ENCODE measurements around the gene CDK7. TPM values are rescaled to one million over a fixed set of nuclear protein-coding genes. Genes with fewer than 3 reads are reported as not detected.
A peak's percentile ranks its signal among the peaks of the same experiment; 100 is the strongest.
"Not testable (repeated sequence)": the region's sequence is repeated elsewhere in the genome, so short reads cannot be mapped to it uniquely, and the experiment has no call there.

Gene CDK7
- total RNA-seq, 5 donors from 2014 or later (not counting 1 experiment from before 2014, with no cell fraction given) = 21.4 to 26.5 (median 22.0) TPM

DNA sequence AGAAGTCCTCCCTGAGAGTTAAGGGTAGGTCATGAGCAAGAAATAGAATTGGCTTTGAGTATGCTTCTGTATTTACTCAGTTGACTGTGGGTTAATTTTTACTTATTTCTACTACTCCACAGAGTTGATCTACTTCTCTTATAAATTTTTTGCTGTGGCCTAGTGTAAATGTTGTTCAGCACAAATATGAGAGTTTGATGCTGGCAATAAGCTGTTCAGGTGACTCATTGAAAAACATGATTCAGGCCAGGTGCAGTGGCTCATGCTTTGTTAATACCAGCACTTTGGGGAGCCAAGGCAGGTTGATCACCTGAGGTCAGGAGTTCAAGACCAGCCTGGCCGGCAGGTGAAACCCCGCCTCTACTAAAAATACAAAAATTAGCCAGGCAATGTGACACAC lies 4.5 kb upstream of the CDK7 start:
- H3K4me1 ChIP-seq (ENCODE audit: control insufficient read depth in 1 of 2, extremely low read depth in 1 of 2, insufficient read depth in 2 of 2, low read length in 2 of 2) = peaks cover under 1 to 3% of the 10 kb centered on the region in 2 experiments
- H3K9me3 ChIP-seq = no peaks in the 10 kb centered on the region
- no peaks in the 10 kb centered on the region for H3K27me3 ChIP-seq (replicated peaks in 1 of 2; ENCODE audit: control insufficient read depth in 2 of 2, extremely low read depth in 1 of 2, insufficient read depth in 2 of 2, low read length in 1 of 2)
- peaks cover 0 to 16% of the 10 kb centered on the region in 2 donors for H3K36me3 ChIP-seq (ENCODE audit: control insufficient read depth in 2 of 2, extremely low read depth in 1 of 2, insufficient read depth in 1 of 2, low read length in 1 of 2)
- no peak overlapping the region for H3K4me3 ChIP-seq (ENCODE audit: control insufficient read depth in 1 of 2, extremely low read depth in 1 of 2, low read length in 1 of 2)
- no peak overlapping the region for H3K4me3 Mint-ChIP-seq
- no peaks in the 10 kb centered on the region for H3K27me3 Mint-ChIP-seq
- ChIA-PET POLR2A (no interaction called here), CTCF (no interaction called here)
- no peak for DNase-seq
- peaks cover 0 to 8% (median 3%) of the 10 kb centered on the region in 3 donors for H3K4me1 Mint-ChIP-seq
- peaks cover 17% of the 10 kb centered on the region for H3K36me3 Mint-ChIP-seq
- ATAC-seq (replicated peaks in 1 of 4) = no peak
- no peaks in the 10 kb centered on the region for H3K9me3 Mint-ChIP-seq
- no peak overlapping the region for H3K27ac ChIP-seq (ENCODE audit: low read length)
- no peak overlapping the region for H3K27ac Mint-ChIP-seq
- WGBS (ENCODE audit: insufficient coverage) = 90% methylated on average over 2 of the region's 2 CpGs

DNA sequence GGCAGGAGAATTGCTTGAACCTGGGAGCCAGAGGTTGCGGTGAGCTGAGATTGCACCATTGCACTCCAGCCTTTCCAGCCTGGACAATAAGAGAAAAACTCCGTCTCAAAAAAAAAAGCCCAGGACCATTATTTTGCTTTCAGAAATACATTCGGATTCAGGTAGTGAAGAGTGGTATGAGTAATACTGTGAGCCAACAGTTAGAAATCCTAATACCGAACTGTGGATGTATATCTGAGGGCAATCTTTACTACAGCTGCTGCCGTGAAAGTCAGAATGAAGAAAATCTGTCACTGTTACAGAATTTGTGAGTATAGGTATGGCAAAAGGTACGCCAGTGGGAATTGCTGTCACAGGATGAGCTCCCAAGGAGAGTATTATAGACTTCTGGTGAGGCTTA lies 3.4 kb upstream of the CDK7 start:
- Histone ChIP-seq H3K4me3 (ENCODE audit: control insufficient read depth in 1 of 2, extremely low read depth in 1 of 2, low read length in 1 of 2) (no peak overlapping the region), H3K27ac (ENCODE audit: low read length) (no peak overlapping the region), H3K27me3 (replicated peaks in 1 of 2; ENCODE audit: control insufficient read depth in 2 of 2, extremely low read depth in 1 of 2, insufficient read depth in 2 of 2, low read length in 1 of 2) (no peaks in the 10 kb centered on the region), H3K9me3 (no peaks in the 10 kb centered on the region), H3K4me1 (ENCODE audit: control insufficient read depth in 1 of 2, extremely low read depth in 1 of 2, insufficient read depth in 2 of 2, low read length in 2 of 2) (peaks cover 7 to 10% of the 10 kb centered on the region in 2 experiments), H3K36me3 (ENCODE audit: control insufficient read depth in 2 of 2, extremely low read depth in 1 of 2, insufficient read depth in 1 of 2, low read length in 1 of 2) (peaks cover 0 to 16% of the 10 kb centered on the region in 2 donors)
- no peaks in the 10 kb centered on the region for H3K27me3 Mint-ChIP-seq
- WGBS (ENCODE audit: insufficient coverage) = 100% methylated on average over 3 of the region's 6 CpGs
- H3K4me3 Mint-ChIP-seq = no peak overlapping the region
- peaks cover 13% of the 10 kb centered on the region for H3K36me3 Mint-ChIP-seq
- no peaks in the 10 kb centered on the region for H3K9me3 Mint-ChIP-seq
- ChIA-PET POLR2A (no interaction called here), CTCF (no interaction called here)
- no peak for ATAC-seq (replicated peaks in 1 of 4)
- H3K27ac Mint-ChIP-seq = no peak overlapping the region
- peaks cover 8 to 15% (median 13%) of the 10 kb centered on the region in 3 donors for H3K4me1 Mint-ChIP-seq
- DNase-seq = no peak

DNA sequence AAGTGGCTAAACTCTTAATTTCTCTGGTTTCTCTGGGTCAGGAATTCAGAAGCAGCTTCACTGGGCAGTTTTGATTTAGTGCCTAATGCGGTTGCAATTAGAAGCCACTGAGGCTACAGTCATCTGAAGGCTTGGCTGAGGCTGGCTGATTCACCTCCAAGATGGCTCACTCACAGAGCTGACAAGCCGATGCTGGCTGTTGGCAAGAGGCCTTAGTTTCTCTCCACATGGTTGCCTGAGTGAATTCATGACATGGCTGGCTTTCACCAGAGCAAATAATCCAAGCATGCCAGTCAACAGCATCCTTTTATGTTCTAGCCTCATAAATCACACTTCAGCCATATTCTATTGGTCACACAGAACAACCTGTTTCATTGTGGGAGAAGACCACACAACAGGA lies 2.8 kb upstream of the CDK7 start:
- no peak overlapping the region for H3K27ac Mint-ChIP-seq
- POLR2A ChIA-PET = no interaction called here
- CTCF ChIA-PET = no interaction called here

DNA sequence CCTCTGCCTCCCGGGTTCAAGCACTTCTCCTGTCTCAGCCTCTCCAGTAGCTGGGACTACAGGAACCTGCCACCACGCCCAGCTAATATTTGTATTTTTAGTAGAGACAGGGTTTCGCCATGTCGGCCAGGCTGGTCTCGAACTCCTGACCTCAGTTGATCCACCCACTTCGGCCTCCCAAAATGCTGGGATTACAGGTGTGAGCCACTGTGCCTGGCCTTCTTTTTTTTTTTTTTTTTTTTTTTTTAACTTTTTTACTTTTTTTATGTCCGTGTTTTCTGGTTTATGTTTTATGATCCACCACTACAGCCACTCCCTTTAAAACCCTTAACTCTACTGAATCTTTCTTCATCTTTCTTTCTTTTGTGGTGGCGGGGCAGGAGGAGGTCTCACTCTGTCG lies 2.0 kb downstream of the CDK7 start:
- H3K36me3 ChIP-seq (ENCODE audit: control insufficient read depth in 2 of 2, extremely low read depth in 1 of 2, insufficient read depth in 1 of 2, low read length in 1 of 2) = peaks cover 7 to 14% of the 10 kb centered on the region in 2 donors
- ATAC-seq (replicated peaks in 1 of 4); H3K27ac ChIP-seq (ENCODE audit: low read length); DNase-seq; H3K27me3 Mint-ChIP-seq; H3K9me3 ChIP-seq; H3K4me3 ChIP-seq (ENCODE audit: control insufficient read depth in 1 of 2, extremely low read depth in 1 of 2, low read length in 1 of 2); H3K27me3 ChIP-seq (replicated peaks in 1 of 2; ENCODE audit: control insufficient read depth in 2 of 2, extremely low read depth in 1 of 2, insufficient read depth in 2 of 2, low read length in 1 of 2); H3K9me3 Mint-ChIP-seq; POLR2A ChIA-PET: not testable (repeated sequence)
- H3K27ac Mint-ChIP-seq = peak overlapping the region in 1 of 2 donors; percentile 68
- CTCF ChIA-PET = interaction anchor here (0.6 to 2.5 kb wide), 2 partner anchors 26 to 143 kb away, joined by 3 to 10 read pairs; partner anchors contain the start of gene SLC30A5 (in 1 of the 2)
- 100% methylated on average over 1 of the region's 9 CpGs for WGBS (ENCODE audit: insufficient coverage)
- peaks cover 31% of the 10 kb centered on the region for H3K36me3 Mint-ChIP-seq
- peaks cover 14 to 27% of the 10 kb centered on the region in 2 experiments for H3K4me1 ChIP-seq (ENCODE audit: control insufficient read depth in 1 of 2, extremely low read depth in 1 of 2, insufficient read depth in 2 of 2, low read length in 2 of 2)
- peaks cover 53 to 55% (median 54%) of the 10 kb centered on the region in 3 donors for H3K4me1 Mint-ChIP-seq
- peak overlapping the region; percentile 63 to 91 (median 66) for H3K4me3 Mint-ChIP-seq

More for the DNA sequence above, 2.8 kb upstream of the CDK7 start:
- H3K4me1 Mint-ChIP-seq = peaks cover 14 to 17% (median 16%) of the 10 kb centered on the region in 3 donors
- peaks cover 0 to 15% of the 10 kb centered on the region in 2 donors for H3K36me3 ChIP-seq (ENCODE audit: control insufficient read depth in 2 of 2, extremely low read depth in 1 of 2, insufficient read depth in 1 of 2, low read length in 1 of 2)
- H3K4me1 ChIP-seq (ENCODE audit: control insufficient read depth in 1 of 2, extremely low read depth in 1 of 2, insufficient read depth in 2 of 2, low read length in 2 of 2) = peaks cover 9 to 15% of the 10 kb centered on the region in 2 experiments
- DNase-seq (no peak), ATAC-seq (replicated peaks in 1 of 4) (no peak)
- 100% methylated on average over 2 of the region's 2 CpGs for WGBS (ENCODE audit: insufficient coverage)
- H3K9me3 Mint-ChIP-seq = no peaks in the 10 kb centered on the region
- no peak overlapping the region for H3K27ac ChIP-seq (ENCODE audit: low read length)
- no peaks in the 10 kb centered on the region for H3K27me3 Mint-ChIP-seq
- no peak overlapping the region for H3K4me3 Mint-ChIP-seq
- peaks cover 13% of the 10 kb centered on the region for H3K36me3 Mint-ChIP-seq
- H3K27me3 ChIP-seq (replicated peaks in 1 of 2; ENCODE audit: control insufficient read depth in 2 of 2, extremely low read depth in 1 of 2, insufficient read depth in 2 of 2, low read length in 1 of 2) = no peaks in the 10 kb centered on the region
- no peak overlapping the region for H3K4me3 ChIP-seq (ENCODE audit: control insufficient read depth in 1 of 2, extremely low read depth in 1 of 2, low read length in 1 of 2)
- no peaks in the 10 kb centered on the region for H3K9me3 ChIP-seq

DNA sequence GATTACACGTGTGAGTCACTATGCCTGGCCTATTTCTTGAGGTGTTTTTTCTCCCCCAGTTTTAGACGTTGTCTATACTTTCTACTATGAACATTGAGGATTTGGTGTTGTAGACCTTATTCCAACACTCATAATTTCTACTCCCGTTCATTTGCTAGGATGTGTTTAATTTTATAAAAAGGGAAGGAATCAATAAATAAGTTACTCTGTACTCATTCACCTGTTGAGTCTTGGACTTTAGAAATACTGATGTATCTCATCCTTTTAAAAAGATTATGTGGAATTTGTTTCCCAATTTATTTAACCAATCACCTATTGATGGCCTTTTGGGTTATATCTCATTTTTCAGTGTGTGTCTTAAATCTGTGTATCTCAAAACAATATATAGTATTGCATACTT lies 3.2 kb downstream of the CDK7 start:
- no peak for DNase-seq
- POLR2A ChIA-PET = interaction anchor here in 1 of 2 donors (0.6 kb wide), 1 partner anchor 134 kb away, joined by 3 read pairs; no protein-coding TSS in a partner anchor
- Histone ChIP-seq H3K9me3 (no peaks in the 10 kb centered on the region), H3K4me3 (ENCODE audit: control insufficient read depth in 1 of 2, extremely low read depth in 1 of 2, low read length in 1 of 2) (no peak overlapping the region), H3K4me1 (ENCODE audit: control insufficient read depth in 1 of 2, extremely low read depth in 1 of 2, insufficient read depth in 2 of 2, low read length in 2 of 2) (peaks cover 14 to 27% of the 10 kb centered on the region in 2 experiments), H3K36me3 (ENCODE audit: control insufficient read depth in 2 of 2, extremely low read depth in 1 of 2, insufficient read depth in 1 of 2, low read length in 1 of 2) (peaks cover 7 to 14% of the 10 kb centered on the region in 2 donors), H3K27ac (ENCODE audit: low read length) (no peak overlapping the region), H3K27me3 (replicated peaks in 1 of 2; ENCODE audit: control insufficient read depth in 2 of 2, extremely low read depth in 1 of 2, insufficient read depth in 2 of 2, low read length in 1 of 2) (no peaks in the 10 kb centered on the region)
- no peak for ATAC-seq (replicated peaks in 1 of 4)
- no peak overlapping the region for H3K27ac Mint-ChIP-seq
- H3K4me3 Mint-ChIP-seq = peak overlapping the region in 2 of 3 donors; percentile 24 to 91
- peaks cover 37% of the 10 kb centered on the region for H3K36me3 Mint-ChIP-seq
- no peaks in the 10 kb centered on the region for H3K9me3 Mint-ChIP-seq
- H3K4me1 Mint-ChIP-seq = peaks cover 63 to 64% (median 63%) of the 10 kb centered on the region in 3 donors
- CTCF ChIA-PET = interaction anchor here in 1 of 2 donors (0.6 kb wide), 2 partner anchors 38 to 141 kb away, joined by 3 to 5 read pairs; no protein-coding TSS in a partner anchor
- whole genome bisulfite sequencing (ENCODE audit: insufficient coverage) = no CpG with 5 or more reads among the region's 3 CpGs
- no peaks in the 10 kb centered on the region for H3K27me3 Mint-ChIP-seq

DNA sequence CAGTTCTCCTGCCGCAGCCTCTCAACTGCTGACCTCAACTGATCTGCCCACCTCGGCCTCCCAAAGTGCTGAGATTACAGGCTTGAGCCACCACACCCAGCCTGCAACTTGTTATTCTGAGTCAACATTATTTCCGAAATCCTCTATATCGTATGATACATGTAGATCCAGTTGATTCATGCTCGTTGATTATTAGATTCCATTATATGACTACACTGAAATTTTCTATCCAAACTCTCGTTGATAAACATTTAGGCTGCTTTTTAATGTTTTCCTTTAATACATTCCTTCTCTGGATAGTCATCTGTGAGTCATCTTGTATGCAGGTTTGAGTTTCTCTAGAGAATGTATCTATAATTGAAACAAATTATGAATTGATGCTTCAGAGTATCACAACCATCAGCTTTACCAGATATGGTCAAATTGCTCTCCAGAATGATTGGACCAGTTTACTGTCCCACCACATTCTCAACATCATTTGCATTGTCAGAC lies 4.1 kb downstream of the CDK7 start:
- CTCF ChIA-PET = interaction anchor here in 1 of 2 donors (0.6 kb wide), 1 partner anchor 38 kb away, joined by 3 read pairs; no protein-coding TSS in a partner anchor
- peak overlapping the region in 1 of 2 donors; percentile 34 for H3K27ac Mint-ChIP-seq

More for the DNA sequence above, 4.1 kb downstream of the CDK7 start:
- H3K9me3 ChIP-seq = no peaks in the 10 kb centered on the region
- POLR2A ChIA-PET = no interaction called here
- H3K27ac ChIP-seq (ENCODE audit: low read length) = no peak overlapping the region
- 82% methylated on average over 3 of the region's 6 CpGs for WGBS (ENCODE audit: insufficient coverage)
- H3K4me3 ChIP-seq (ENCODE audit: control insufficient read depth in 1 of 2, extremely low read depth in 1 of 2, low read length in 1 of 2) = no peak overlapping the region
- no peaks in the 10 kb centered on the region for H3K27me3 Mint-ChIP-seq
- H3K4me1 Mint-ChIP-seq = peaks cover 69 to 72% (median 70%) of the 10 kb centered on the region in 3 donors
- peaks cover 7 to 14% of the 10 kb centered on the region in 2 donors for H3K36me3 ChIP-seq (ENCODE audit: control insufficient read depth in 2 of 2, extremely low read depth in 1 of 2, insufficient read depth in 1 of 2, low read length in 1 of 2)
- no peaks in the 10 kb centered on the region for H3K27me3 ChIP-seq (replicated peaks in 1 of 2; ENCODE audit: control insufficient read depth in 2 of 2, extremely low read depth in 1 of 2, insufficient read depth in 2 of 2, low read length in 1 of 2)
- DNase-seq (no peak), ATAC-seq (replicated peaks in 1 of 4) (no peak)
- H3K9me3 Mint-ChIP-seq = no peaks in the 10 kb centered on the region
- peak overlapping the region in 1 of 3 donors; percentile 91 for H3K4me3 Mint-ChIP-seq
- peaks cover 14 to 27% of the 10 kb centered on the region in 2 experiments for H3K4me1 ChIP-seq (ENCODE audit: control insufficient read depth in 1 of 2, extremely low read depth in 1 of 2, insufficient read depth in 2 of 2, low read length in 2 of 2)
- H3K36me3 Mint-ChIP-seq = peaks cover 43% of the 10 kb centered on the region

All from T-cell (primary cell).